GM23248 (cell line): Measurements from ENCODE around the gene TMPRSS2.

Experiments used
- EZH2 ChIP-seq: fragments of 200-600 bp; sonication (generic); IDR thresholded peaks from 2 replicates; pipeline ENCODE4 v1.6.1; 2018; ENCODE audit warnings: antibody characterized with exemption, mild to moderate bottlenecking; ENCODE audit not compliant: insufficient read depth, poor library complexity, severe bottlenecking
- EZH2phosphoT487 ChIP-seq: fragments of 200-600 bp; sonication (generic); IDR thresholded peaks from 2 replicates; pipeline ENCODE4 v1.6.1; 2018; ENCODE audit warnings: antibody characterized with exemption, moderate library complexity, mild to moderate bottlenecking, low read depth; ENCODE audit not compliant: insufficient read depth

DNA sequence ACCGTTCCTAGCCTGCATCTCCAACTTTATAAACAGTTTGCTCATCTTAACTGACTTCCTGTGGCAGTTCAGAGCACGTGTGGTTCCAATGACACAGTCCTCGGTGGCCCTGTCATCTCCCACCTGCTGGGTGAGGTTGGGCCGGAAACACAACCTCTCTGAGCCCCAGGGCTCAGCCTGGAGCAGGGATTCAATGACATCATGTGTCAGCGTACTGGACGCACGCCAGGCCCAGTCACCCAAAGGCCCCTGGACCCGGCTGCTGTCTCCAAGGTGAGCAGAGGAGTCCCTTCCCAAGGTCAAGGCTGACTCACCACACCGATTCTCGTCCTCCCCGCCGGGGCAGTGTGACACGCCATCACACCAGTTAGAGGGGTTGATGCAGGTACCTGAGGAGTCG, 19.9 kb downstream of the TMPRSS2 start:
- TF ChIP-seq EZH2 (no peak), EZH2phosphoT487 (no peak)
